Measurements from ENCODE around the gene SYK.

SYK gene

GRCh38 chr9:90799271-90799852, 2.3 kb upstream of the SYK start:
- H4K20me1 ChIP-seq (ENCODE audit: insufficient read depth, low read length), result no peaks in the 10 kb centered on the region
- no peaks in the 10 kb centered on the region for H3K4me1 ChIP-seq (ENCODE audit: insufficient read depth, low read length)
- H3K9ac ChIP-seq (ENCODE audit: low read depth, low read length), result no peak overlapping the region
- no peaks in the 10 kb centered on the region for H3K79me2 ChIP-seq (ENCODE audit: insufficient read depth, low read length)
- no peak overlapping the region for H3K4me3 ChIP-seq (ENCODE audit: low read depth in 1 of 2, low read length in 2 of 2)
- H3K4me2 ChIP-seq (ENCODE audit: insufficient read depth, low read length), result no peak overlapping the region
- TF ChIP-seq CTCF (IDR thresholded peaks at IDR 0.05; ENCODE audit: borderline replicate concordance, extremely low read depth, low read length, poor library complexity, severe bottlenecking), result no peak
- no peak for TF ChIP-seq EZH2 (IDR thresholded peaks at IDR 0.05; ENCODE audit: borderline replicate concordance, low read depth, low read length, severe bottlenecking)
- no peak overlapping the region for H2AFZ ChIP-seq (ENCODE audit: low read depth, low read length)
- no peak overlapping the region for H3K27ac ChIP-seq (ENCODE audit: low read length)
- H3K9me3 ChIP-seq (ENCODE audit: insufficient read depth, low read length, severe bottlenecking), result no peaks in the 10 kb centered on the region
- DNase-seq, result no peak
- H3K27me3 ChIP-seq (ENCODE audit: insufficient read depth, low read length, poor library complexity), result peaks cover 34% of the 10 kb centered on the region
- ATAC-seq (ENCODE audit: insufficient read depth, low read depth), result no peak
- no peaks in the 10 kb centered on the region for H3K36me3 ChIP-seq (ENCODE audit: insufficient read depth, low read length)

GRCh38 chr9:90801973-90802322, 329 bp downstream of the SYK start:
- Histone ChIP-seq H3K4me2 (ENCODE audit: insufficient read depth, low read length) (no peak overlapping the region), H4K20me1 (ENCODE audit: insufficient read depth, low read length) (no peaks in the 10 kb centered on the region), H3K79me2 (ENCODE audit: insufficient read depth, low read length) (no peaks in the 10 kb centered on the region), H2AFZ (ENCODE audit: low read depth, low read length) (no peak overlapping the region), H3K27me3 (ENCODE audit: insufficient read depth, low read length, poor library complexity) (peaks cover 34% of the 10 kb centered on the region), H3K4me3 (ENCODE audit: low read depth in 1 of 2, low read length in 2 of 2) (no peak overlapping the region), H3K36me3 (ENCODE audit: insufficient read depth, low read length) (no peaks in the 10 kb centered on the region), H3K4me1 (ENCODE audit: insufficient read depth, low read length) (0 out of 2 replicates have a peak, but pooled peaks cover under 1% of the 10 kb centered on the region), H3K27ac (ENCODE audit: low read length) (no peak overlapping the region), H3K9me3 (ENCODE audit: insufficient read depth, low read length, severe bottlenecking) (no peaks in the 10 kb centered on the region), H3K9ac (ENCODE audit: low read depth, low read length) (no peak overlapping the region)
- DNase-seq, result no peak
- TF ChIP-seq CTCF (IDR thresholded peaks at IDR 0.05; ENCODE audit: borderline replicate concordance, extremely low read depth, low read length, poor library complexity, severe bottlenecking), result no peak
- TF ChIP-seq EZH2 (IDR thresholded peaks at IDR 0.05; ENCODE audit: borderline replicate concordance, low read depth, low read length, severe bottlenecking), result peak; percentile 81
- ATAC-seq (ENCODE audit: insufficient read depth, low read depth), result no peak

- no peak overlapping the region for H3K4me3 ChIP-seq (ENCODE audit: low read depth in 1 of 2, low read length in 2 of 2)
- 0 out of 2 replicates have a peak, but pooled peaks cover 2% of the 10 kb centered on the region for H3K4me1 ChIP-seq (ENCODE audit: insufficient read depth, low read length)
- H3K4me2 ChIP-seq (ENCODE audit: insufficient read depth, low read length), result no peak overlapping the region
- no peak overlapping the region for H2AFZ ChIP-seq (ENCODE audit: low read depth, low read length)
- H3K79me2 ChIP-seq (ENCODE audit: insufficient read depth, low read length), result no peaks in the 10 kb centered on the region
- no peak for TF ChIP-seq CTCF (IDR thresholded peaks at IDR 0.05; ENCODE audit: borderline replicate concordance, extremely low read depth, low read length, poor library complexity, severe bottlenecking)
- no peak for TF ChIP-seq EZH2 (IDR thresholded peaks at IDR 0.05; ENCODE audit: borderline replicate concordance, low read depth, low read length, severe bottlenecking)
- H3K36me3 ChIP-seq (ENCODE audit: insufficient read depth, low read length), result no peaks in the 10 kb centered on the region
- DNase-seq, result no peak
- no peak overlapping the region for H3K27ac ChIP-seq (ENCODE audit: low read length)
- H3K9ac ChIP-seq (ENCODE audit: low read depth, low read length), result no peak overlapping the region
- no peaks in the 10 kb centered on the region for H4K20me1 ChIP-seq (ENCODE audit: insufficient read depth, low read length)
- H3K27me3 ChIP-seq (ENCODE audit: insufficient read depth, low read length, poor library complexity), result peaks cover 34% of the 10 kb centered on the region
- no peaks in the 10 kb centered on the region for H3K9me3 ChIP-seq (ENCODE audit: insufficient read depth, low read length, severe bottlenecking)
- ATAC-seq (ENCODE audit: insufficient read depth, low read depth), result no peak
Measured at GRCh38 chr9:90802386-90802985, 867 bp downstream of the SYK start.

All from DND-41 (cell line).